ENCODE results near the gene ANKRD6.

DNA sequence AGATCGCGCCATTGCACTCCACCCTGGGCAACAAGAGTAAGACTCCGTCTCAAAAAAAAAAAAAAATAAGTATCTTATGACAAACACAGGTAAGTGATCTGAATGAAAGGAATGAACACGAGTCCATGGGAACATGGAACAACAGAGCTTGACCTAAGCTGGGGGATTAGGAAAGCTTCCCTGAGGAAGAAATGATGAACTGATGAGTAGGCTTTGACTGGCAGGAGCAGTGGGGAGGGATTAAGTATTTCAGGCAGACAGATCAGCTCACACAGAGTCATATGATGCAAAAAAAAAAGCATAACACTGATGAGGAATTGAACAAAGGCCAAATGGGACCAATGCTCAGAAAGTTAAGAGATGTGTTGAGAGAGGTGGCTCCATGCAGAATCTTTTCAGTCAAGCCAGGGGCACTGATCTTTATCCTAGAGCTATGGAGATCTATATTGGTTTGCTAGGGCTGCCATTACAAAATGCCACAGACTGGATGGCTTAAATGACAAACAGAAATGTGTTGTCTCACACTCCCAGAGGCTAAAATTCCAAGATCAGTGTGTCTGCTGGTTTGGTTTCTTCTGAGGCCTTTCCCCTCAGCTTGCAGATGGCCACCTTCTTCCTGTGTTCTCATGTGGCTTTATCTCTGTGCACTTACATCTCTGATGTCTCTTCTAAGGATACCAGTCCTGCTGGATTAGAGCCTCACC, 85.6 kb downstream of the ANKRD6 start:
- TF ChIP-seq EZH2 (IDR thresholded peaks at IDR 0.05) (no peak), POLR2AphosphoS5 (IDR thresholded peaks at IDR 0.05; ENCODE audit: borderline replicate concordance, low read depth, low read length) (no peak)
